Ishikawa (cell line): ENCODE results near the gene CFAP92.

ENCODE experiments used
- CREB1 ChIP-seq: IDR thresholded peaks from 2 replicates; pipeline ENCODE4 v1.6.1; 2012; ENCODE audit warnings: low read depth
- EGR1 ChIP-seq: IDR thresholded peaks from 2 replicates; pipeline ENCODE4 v1.6.1; 2012
- EP300 ChIP-seq: IDR thresholded peaks from 2 replicates; pipeline ENCODE4 v1.6.1; 2012; ENCODE audit warnings: borderline replicate concordance
- TAF1 ChIP-seq: IDR thresholded peaks from 2 replicates; pipeline ENCODE4 v1.6.1; 2012; ENCODE audit warnings: low read depth, mild to moderate bottlenecking
- YY1 ChIP-seq: IDR thresholded peaks from 2 replicates; pipeline ENCODE4 v1.6.1; 2012; ENCODE audit warnings: low read depth
- TF ChIP-seq, protein P1 (sequence below): IDR thresholded peaks from 2 replicates; pipeline ENCODE4 v1.6.1; 2012
- TF ChIP-seq, protein P2 (sequence below): IDR thresholded peaks from 2 replicates; pipeline ENCODE4 v1.6.1; 2012; ENCODE audit warnings: low read depth, mild to moderate bottlenecking

DNA sequence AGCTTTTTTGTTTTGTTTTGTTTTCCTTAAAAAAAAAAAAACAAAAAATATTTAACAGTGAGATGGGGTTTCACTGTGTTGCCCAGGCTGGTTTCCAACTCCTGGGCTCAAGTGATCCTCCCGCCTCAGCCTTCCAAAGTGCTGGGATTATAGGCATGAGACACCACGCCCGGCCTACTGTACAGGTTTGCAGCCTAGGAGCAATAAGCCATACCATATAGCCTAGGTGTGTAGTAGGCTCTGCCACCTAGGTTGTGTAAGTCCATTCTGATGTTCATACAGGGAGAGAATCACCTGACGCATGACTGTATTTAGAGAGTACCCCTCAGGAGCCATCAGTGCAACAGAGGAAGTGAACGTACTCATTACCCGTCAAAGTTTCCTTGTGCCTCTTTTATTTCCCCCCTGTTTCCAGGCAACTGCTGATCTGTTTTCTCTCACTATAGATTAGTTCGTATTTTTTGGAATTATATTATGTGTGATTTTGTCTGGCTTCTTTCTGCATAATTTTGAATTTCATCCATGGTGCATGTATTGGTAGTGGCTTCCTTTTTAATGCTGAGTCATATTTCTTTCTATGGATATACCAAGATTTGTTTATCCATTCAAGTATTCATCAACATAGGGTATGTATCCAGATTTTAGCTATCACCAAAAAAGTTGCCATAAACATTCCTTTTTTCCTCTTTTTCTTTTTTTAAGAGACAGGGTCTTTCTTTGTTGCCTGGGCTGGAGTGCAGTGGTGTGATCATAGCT, 104.6 kb downstream of the CFAP92 start:
- TF ChIP-seq EGR1 (no peak), EP300 (no peak), YY1 (no peak), TAF1 (no peak), CREB1 (no peak)
- TF ChIP-seq, protein P1, sequence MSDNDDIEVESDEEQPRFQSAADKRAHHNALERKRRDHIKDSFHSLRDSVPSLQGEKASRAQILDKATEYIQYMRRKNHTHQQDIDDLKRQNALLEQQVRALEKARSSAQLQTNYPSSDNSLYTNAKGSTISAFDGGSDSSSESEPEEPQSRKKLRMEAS, result no peak
- TF ChIP-seq, protein P2, sequence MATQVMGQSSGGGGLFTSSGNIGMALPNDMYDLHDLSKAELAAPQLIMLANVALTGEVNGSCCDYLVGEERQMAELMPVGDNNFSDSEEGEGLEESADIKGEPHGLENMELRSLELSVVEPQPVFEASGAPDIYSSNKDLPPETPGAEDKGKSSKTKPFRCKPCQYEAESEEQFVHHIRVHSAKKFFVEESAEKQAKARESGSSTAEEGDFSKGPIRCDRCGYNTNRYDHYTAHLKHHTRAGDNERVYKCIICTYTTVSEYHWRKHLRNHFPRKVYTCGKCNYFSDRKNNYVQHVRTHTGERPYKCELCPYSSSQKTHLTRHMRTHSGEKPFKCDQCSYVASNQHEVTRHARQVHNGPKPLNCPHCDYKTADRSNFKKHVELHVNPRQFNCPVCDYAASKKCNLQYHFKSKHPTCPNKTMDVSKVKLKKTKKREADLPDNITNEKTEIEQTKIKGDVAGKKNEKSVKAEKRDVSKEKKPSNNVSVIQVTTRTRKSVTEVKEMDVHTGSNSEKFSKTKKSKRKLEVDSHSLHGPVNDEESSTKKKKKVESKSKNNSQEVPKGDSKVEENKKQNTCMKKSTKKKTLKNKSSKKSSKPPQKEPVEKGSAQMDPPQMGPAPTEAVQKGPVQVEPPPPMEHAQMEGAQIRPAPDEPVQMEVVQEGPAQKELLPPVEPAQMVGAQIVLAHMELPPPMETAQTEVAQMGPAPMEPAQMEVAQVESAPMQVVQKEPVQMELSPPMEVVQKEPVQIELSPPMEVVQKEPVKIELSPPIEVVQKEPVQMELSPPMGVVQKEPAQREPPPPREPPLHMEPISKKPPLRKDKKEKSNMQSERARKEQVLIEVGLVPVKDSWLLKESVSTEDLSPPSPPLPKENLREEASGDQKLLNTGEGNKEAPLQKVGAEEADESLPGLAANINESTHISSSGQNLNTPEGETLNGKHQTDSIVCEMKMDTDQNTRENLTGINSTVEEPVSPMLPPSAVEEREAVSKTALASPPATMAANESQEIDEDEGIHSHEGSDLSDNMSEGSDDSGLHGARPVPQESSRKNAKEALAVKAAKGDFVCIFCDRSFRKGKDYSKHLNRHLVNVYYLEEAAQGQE, result no peak
